NCI-H2196 (cell line): ENCODE measurements around the gene PPCDC.
A peak's percentile ranks its signal among the peaks of the same experiment; 100 is the strongest.

Source experiments
- DNase-seq: peaks from one replicate; lab custom pipeline; 2025; ENCODE audit not compliant: unreplicated experiment; lab: John Stamatoyannopoulos, UW

PPCDC gene, protein sequence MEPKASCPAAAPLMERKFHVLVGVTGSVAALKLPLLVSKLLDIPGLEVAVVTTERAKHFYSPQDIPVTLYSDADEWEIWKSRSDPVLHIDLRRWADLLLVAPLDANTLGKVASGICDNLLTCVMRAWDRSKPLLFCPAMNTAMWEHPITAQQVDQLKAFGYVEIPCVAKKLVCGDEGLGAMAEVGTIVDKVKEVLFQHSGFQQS

DNA sequence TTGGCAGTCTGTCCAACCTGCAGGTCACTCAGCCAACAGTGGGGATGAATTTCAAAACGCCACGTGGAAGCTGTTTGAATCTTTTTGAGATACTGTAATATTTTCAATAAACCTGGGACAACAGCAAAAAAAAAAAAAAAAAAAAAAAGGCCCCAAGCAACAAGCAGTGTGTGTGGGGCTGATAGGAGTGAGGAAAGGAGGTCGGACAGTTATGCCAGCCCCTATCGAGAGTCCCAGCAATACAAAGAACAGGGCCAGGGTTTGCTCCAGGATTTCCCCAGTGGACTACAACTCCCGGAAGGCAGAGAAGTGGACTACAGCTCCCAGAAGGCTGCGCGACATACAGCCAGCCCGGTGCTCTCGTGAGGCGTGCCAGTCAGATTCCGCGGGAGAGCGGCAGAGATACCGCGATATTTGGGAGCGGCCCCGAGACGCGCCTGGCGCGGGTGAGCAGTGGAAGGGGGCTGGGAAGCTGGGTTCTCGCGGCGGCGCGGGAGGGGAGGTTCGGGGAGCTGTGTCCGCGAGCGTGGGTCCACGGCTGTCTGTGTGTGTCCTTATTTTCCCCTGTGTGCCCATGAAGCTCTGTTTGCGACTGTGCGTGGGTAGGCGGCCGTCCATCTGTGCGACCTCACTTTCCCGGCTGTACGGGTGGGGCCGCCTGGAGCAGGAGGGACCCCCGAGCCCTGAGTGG is at the start of gene PPCDC:
Gene PPCDC (plus strand): TSS at position 410 of the 691 bp plus-strand sequence. CDS start 4,729 bp downstream, outside the sequence.
- DNase-seq, result peak; percentile 87

DNA sequence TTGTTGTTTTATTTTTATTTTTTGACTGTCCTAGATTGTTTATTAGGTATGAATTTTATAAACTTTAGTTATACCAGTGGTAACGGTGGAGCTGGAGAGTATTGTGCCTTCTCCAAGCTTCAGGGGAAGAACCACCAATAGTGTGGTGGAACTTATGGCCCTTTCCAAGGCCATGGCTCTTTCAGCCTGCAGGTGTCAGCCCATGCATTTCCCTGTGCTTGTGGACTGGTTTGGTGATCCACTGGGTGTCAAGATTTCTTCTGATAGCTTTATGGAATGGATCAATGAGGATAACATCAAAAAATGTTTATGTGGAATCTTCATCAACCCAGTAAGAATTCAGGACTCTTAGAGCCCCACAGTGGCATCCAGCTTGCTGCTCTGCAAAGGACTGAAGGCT is 47.2 kb upstream of the PPCDC start:
- no peak for DNase-seq

DNA sequence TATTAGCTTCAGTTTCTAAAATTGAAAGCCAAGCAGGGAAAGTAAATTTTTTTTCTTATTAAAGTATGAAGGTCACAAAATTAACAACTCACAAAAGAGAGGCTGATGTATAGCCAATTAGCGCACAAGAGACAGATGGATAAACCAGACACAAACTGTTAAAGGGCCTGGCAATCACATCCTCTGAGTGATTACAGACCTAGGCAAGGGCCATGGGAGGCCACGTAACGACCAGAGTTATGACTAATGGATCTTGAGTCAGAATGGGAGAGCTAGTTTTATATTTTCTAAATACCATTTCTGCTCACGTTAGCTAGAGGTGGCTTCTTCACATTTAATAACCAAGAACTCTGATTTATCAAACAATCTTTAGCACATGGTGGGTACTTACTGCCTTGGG is 45.8 kb upstream of the PPCDC start:
- no peak for DNase-seq

DNA sequence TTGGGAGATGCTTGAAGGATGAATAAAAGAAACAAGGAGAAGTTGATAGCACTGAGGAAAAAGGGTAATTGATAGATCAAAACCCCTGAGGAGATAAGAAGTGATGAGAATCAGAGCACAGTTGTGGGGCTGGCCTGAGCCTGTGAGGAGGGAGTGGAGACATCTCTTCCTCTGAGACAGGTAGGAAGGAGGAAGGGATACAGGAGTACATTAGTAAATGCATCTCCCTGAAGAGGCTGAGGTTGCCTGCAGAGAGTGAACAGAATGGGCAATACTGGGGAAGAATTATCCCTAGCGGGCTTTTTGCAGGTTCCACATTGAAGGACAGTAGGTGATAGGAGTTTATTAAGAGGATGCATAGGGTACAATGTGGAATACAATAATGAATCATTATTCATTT is 45.3 kb upstream of the PPCDC start:
- DNase-seq, result no peak

DNA sequence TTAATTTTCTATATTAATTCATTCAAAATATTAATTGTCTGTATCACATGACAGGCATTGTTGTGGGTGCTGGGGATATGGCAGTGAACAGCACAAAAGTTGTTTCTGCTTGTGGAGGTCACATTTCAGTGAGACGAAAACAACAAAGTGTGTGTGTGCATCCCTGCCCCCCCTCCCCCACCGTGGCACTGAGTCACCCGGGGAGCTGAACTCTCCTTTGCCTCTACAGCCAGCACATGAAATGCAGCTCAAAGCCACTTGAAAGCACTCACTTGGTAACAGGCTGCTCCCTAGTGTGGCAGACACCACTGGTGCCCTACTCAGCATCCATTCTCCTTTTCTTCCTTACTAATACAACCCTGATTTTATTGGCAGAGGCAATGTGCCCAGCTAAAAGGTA is 44.9 kb upstream of the PPCDC start:
- no peak for DNase-seq

DNA sequence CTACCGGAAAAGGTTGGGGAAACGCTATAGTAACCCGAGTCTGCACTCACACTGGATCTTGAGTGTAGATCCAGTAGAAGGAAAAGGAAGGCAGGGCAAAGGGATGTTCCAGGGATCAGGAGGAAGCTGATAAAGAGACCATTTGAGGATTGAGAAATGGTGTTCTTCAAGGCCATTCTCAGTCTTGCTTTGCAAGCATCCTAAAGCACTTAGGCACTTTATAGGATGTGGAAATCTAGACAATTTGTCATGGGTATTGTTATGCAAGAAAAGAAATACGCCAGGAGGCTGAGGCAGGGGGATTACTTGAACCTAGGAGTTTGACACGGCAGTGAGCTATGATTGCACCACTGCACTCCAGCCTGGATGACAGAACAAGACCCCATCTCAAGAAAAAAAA is 41.2 kb upstream of the PPCDC start:
- DNase-seq, result no peak

DNA sequence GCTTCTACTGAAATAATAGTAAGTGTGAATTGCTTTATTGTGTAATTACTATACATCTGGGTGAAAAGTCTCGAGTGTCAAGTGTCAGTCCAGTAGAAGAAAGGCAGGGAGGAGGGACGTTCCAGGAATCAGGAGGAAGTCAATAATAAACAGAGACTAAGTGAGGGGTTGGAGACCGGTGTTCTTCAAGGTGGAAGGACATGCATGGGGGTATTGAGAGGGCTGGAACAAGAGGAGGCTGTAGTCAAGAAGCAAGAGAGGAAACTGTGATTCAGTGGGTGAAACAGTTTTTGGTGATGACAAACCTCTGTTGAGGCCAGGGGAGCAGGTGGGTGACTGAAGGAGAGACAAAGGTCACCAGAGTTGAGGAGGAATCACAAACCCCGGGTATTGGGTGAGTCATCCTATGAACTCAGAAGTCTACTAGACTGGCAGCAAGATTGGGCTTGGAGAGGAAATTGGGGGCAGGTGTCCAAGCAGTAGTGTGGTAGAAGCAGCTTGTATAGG is 39.6 kb upstream of the PPCDC start:
- DNase-seq, result no peak

DNA sequence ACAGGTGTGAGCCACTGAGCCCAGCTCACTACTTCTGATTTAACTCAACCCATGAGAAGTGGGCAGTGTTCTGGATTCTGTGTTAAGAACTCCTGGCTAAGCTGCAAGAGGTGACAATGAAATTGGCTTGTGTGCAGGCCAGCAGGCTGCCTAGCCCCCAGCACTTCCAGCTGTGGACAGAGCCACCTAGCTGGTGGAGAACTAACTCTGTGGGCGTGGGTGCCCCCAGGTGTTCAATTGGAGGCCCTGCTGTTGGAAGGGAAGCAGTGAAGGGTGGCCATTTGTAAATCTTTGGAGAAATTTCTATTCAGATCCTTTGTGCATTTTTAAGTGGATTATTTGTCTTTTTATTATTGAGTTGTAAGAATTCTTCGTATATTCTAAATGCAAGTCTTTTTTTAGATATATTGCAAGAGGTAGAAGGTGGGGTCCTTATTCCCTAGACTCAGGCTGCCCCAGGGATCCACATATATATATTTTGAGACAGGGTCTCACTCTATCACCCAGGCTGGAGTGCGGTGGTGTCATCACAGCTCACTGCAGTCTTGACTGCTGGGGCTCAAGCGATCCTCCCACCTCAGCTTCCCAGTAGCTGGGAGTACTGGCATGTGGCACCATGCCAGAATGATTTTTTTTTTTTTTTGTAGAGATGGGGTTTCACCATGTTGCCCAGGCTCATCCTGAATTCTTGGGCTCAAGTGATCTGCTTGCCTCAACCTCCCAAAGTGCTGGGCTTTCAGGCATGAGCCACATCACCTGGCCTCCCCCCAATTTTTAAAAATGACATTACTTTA is 35.2 kb upstream of the PPCDC start:
- peak; percentile 56 for DNase-seq

DNA sequence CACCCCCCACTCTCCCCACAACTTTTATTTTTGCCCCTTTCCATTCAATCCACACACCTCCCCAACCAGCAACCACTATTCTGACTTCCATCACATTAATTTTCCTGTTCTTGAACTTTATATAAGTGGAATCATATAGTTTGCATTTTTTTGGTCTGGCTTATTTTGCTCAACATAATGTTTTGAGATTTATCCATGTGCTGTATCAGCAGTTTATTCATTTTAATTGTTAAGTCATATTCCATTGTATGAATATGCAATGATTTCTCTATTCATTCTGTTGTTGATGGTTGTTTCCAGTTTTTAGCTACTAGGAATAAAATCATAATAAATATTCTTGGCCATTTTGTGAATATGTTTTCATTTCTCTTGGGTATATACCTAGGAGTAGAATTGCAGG is 33.9 kb upstream of the PPCDC start:
- DNase-seq, result no peak

DNA sequence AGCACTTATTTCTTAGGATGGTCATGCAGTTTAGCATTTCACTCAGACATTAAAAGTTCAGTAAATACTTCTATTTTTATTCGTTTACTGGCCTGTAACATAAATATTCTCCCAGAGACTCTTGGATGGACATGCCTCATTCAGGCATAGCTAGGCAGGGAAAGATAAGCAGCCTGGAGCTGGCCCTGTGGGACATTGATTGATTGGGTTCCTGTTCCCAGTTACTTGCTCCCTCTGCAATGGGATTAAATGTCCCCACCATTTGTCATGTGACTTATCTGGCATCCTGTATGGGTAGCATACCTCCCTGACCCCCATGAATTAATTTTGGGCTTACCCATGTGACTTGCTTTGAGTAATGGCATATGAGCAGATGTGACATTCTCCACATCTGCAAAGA is 30.8 kb upstream of the PPCDC start:
- no peak for DNase-seq

DNA sequence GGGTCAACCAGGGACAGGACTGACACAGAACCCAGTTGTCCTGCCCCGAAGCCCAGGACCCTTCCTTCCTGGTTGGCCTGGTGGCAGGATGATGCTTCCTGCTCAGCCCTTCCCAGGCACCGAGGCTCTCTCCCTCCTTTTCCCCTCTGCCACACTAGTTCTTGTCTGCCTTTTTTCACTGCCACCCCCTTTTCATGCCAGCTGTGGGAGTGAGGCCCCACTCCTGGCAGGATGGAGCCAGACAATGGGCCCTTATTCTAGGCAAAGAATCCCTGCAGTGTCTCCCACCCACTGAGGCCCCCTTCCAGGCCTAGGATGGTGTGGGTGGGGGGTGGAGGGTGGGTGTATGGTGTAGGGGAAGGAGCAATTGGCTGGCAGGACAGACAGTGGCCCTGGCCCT is 29.2 kb upstream of the PPCDC start:
- DNase-seq, result no peak

DNA sequence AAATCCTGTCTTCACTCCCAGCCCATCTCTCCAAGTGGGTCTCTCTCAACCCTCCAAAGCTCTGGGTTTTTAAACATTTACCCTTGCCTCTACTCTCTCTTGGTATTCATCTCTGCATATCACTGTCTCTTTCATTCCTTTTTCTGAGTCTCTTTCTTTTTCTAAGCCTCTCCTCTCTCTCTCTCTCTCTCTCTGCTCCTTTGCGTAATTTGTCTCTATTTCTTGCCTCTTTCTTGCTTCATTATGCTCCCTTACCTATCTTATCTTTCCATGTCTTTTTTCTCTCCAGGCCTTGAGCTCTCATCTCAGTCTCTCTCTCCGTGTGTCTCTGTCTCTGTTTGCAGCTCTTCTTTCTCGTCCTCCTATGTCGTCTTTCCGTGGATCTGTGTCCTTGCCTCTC is 28.7 kb upstream of the PPCDC start:
- DNase-seq, result no peak

DNA sequence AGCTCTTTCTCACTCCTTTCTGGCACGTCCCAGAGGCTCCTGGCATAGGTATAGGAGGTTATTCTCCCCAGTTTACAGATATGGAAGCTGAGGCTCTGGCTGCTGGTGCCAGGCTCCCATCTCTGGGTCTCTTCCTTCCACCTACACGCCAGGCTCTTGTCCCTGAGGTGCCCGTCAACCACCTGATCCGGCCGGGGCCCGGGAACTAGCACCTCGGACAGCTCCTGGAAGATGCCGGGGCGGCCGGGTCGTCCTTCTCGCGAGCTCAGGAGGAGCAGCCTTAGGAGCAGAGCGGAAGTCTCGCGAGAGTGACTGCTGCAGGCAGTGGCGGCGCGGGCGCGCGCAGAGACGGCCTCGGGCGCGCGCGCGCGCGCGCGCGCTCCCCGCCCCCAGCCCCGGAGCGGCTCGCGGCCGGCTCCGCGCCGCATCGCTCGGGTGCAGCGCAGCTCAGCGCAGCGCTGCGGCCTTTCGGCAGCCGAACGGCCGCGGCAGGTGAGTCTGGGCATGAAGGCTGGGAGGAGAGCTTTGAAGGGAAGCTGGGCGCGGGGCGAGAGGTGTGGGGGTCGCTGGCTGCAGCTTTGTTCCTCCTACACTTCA is 28.1 kb upstream of the PPCDC start, which contains the start of gene SCAMP5:
Gene SCAMP5 (plus strand): TSS at position 382 of the 597 bp plus-strand sequence. CDS start 16,277 bp downstream, outside the sequence.
- DNase-seq, result peak; percentile 90

DNA sequence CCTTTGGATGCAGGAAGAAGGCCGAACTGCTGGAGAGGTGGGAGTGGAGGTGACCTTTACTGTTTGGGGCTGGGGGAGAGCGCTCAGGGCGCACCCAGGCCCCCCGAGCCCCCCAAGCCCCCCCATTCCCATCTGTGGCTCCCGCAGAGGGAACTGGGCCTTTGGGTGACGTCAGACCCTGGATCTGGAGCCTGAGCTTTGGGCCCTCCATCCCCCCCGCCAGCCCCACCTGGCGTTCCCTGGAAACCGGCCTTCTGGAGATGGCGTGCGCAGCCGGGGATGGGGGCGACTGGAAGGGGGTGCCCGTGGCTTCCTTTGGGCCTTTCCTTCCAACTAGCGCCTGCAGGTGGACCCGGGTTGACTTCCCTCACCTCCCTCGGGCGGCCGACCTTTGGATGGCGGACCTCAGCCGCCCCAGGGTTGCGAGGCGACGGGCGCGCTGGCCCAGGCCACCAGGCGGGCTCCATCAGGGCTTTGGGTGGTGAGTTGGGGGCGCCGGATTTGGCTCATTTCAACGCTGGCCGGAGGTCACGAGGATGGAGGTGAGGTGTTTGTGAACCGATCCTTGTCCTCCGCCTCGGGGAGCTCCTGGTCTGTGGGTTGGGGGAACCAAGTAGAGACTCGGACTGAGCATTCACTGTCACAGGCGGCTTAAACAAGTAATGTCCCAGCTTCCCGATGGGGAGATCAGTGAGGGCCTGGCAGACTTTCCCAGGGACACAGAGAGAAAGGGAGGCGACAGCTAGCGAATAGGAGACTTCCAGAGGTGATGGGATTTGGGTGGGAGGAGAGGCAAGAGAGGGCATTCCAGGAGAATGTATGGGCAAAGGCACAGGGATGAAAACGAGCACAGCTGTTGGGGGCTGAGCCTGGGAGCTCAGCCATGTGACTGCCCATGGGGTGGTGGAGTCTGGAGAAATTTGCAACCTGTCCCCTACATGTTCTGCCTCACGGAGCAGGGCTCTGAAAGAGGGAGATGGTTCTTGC is 27.3 kb upstream of the PPCDC start:
- DNase-seq, result no peak

DNA sequence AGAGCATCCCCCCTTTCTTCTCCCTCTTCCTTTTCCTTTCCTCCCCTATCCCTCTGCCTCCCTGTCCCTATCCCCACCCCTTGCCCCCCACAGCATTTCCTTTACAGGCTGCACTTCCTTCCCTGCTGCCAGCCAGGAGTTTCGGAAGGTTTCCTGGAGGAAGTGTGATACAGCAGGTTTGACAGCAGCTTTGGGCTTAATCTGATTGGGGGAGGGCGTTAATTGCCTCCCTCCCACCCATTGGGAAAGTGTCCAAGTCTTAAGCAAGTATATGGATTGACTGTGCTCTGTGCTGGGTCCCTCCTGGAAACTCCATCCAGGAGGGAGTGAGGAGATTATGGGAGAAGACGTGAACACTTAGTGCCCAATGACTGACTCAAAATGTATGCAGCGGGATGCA is 26.2 kb upstream of the PPCDC start:
- DNase-seq, result no peak

DNA sequence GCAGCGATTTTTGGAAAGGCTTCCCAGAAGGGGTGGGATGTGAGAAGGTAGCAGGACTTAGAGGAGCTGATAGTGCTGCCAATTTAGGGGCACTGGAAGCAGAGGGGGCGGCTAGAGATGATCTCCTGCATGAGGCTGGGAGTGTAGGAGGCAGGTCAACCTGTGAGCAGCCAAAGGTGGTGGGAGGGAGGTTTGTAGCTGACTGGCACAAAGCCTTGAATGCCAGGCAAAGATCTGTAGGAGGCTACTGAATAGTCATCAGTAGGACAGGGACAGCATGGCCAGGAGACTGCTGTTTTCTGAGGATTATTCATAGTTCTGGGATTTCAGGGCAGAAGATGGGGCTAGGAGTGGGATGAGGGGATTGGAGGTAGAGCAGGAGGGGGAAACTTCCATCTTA is 25.8 kb upstream of the PPCDC start:
- DNase-seq, result no peak

DNA sequence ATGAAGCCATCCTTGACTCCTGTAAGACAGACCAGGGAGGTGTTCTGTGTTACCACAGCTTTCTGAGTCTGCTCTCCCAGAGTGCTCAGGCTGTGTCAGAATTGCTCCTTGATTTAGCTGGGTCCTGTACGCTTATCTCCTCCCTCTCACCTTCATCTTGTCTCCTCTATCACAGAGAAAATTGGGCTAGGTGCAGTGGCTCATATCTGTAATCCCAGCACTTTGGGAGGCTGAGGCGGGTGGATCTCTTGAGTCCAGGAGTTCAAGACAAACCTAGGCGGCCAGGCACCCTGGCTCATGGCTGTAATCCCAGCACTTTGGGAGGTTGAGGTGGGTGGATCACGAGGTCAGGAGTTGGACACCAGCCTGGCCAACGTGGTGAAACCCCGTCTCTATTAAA is 22.1 kb upstream of the PPCDC start:
- DNase-seq, result no peak

DNA sequence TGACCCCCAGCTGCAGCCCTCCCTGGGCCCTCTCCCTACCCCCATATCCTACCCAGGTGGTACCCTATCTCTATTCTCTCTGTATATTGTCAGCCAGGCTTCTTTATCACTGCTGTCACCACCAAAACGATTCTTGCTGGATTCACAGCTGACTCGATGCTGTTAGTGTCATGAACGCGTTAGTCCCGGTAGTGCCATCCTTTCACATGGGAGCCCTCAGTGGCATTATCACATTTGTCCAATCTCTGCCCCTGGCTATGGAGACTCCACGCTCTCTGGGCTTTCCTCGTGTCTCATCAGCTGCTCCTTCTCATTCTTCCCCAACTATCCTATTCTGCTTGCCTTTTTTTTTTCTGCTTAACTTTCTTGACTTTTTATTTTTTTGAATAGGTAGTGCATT is 21.0 kb upstream of the PPCDC start:
- no peak for DNase-seq

DNA sequence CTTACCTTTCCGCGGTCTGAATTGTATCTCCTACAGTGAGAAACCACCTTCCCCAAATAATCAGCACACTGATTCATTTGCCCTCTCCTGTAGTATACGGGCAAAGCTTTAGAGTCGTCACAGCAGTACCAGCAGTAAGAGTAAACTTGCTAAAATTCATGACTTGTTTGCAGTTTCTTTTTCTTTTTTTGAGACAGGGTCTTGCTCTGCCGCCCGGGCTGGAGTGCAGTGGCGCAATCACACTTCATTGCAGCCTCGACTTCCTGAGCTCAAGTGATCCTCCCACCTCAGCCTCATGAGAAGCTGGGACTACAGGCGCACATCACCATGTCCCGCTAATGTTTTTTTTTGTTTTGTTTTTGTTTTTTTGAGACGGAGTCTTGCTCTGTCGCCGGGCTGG is 16.2 kb upstream of the PPCDC start:
- no peak for DNase-seq

DNA sequence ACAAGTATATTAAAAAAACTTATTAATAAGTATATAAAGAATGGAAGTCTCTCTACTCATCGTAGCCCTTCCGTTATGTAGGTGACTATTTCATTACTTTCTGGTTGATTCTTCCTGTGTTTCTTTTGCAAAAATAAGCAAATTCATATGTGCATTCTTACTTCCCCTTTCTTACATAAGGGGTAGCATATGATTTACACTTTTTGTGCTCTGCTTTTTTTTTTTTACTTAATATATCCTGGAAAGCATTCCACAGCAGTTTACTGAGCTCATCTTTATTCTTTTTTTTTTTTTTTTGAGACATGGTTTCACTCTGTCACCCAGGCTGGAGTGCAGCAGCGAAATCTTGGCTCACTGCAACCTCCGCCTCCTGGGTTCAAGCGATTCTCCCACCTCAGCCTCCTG is 15.2 kb upstream of the PPCDC start:
- no peak for DNase-seq
